H1 (cell line): ENCODE data around the gene BICD1. TPM values are rescaled to one million over a fixed set of nuclear protein-coding genes. Genes with fewer than 3 reads are reported as not detected.

Source experiments
- CTCF ChIA-PET: fragments of 300-600 bp; sonication (Branson Sonifier 250); formaldehyde crosslinking; loops from one replicate; lab custom pipeline; 2021; ENCODE audit not compliant: partially characterized antibody; lab: Charles Lee
- POLR2A ChIA-PET: fragments of 300-600 bp; sonication (Branson Sonifier 250); formaldehyde crosslinking; loops from one replicate; lab custom pipeline; 2021; ENCODE audit warnings: inconsistent platforms; ENCODE audit not compliant: partially characterized antibody; lab: Charles Lee
- DNase-seq, 2 experiments: peaks; one replicate each; pipeline versions ENCODE4 v3.0.0 to v3.0.0-alpha.2; 2010 to 2022; ENCODE audit warnings: low spot score in 2 of 2, low read depth in 1 of 2, mixed read lengths in 1 of 2
- FAIRE-seq: peaks from 2 replicates; lab custom pipeline; 2011; peaks lifted over from hg19 to GRCh38; lab: Jason Lieb, UNC
- H2AFZ ChIP-seq: 2 replicates; pipeline ENCODE4 v1.8.1; 2012; ENCODE audit warnings: low read length, inconsistent platforms
- H2AK5ac ChIP-seq: 2 replicates; pipeline ENCODE4 v1.6.1; 2013; ENCODE audit warnings: low read depth, low read length
- H2BK120ac ChIP-seq: replicated peaks from 2 replicates; pipeline ENCODE3; 2013; ENCODE audit warnings: low read depth, low read length, inconsistent platforms
- H2BK12ac ChIP-seq: 2 replicates; pipeline ENCODE4 v1.6.1; 2013; ENCODE audit warnings: low read depth, low read length
- H2BK15ac ChIP-seq: 2 replicates; pipeline ENCODE4 v1.6.1; 2013; ENCODE audit warnings: low read length
- H2BK20ac ChIP-seq: 2 replicates; pipeline ENCODE4 v1.6.1; 2013; ENCODE audit warnings: low read length
- H2BK5ac ChIP-seq: 2 replicates; pipeline ENCODE4 v1.6.1; 2013; ENCODE audit warnings: low read depth, low read length
- H3K14ac ChIP-seq: 2 replicates; pipeline ENCODE4 v1.6.1; 2013; ENCODE audit warnings: inconsistent platforms; ENCODE audit not compliant: insufficient read length
- H3K18ac ChIP-seq: 2 replicates; pipeline ENCODE4 v1.6.1; 2013; ENCODE audit warnings: low read length; ENCODE audit errors: extremely low read depth
- H3K23ac ChIP-seq: 2 replicates; pipeline ENCODE4 v1.6.1; 2013; ENCODE audit warnings: inconsistent platforms; ENCODE audit not compliant: insufficient read length
- H3K23me2 ChIP-seq: 2 replicates; pipeline ENCODE4 v1.6.1; 2013; ENCODE audit warnings: low read depth, low read length
- H3K27ac ChIP-seq: 2 replicates; pipeline ENCODE4 v1.6.1; 2011; ENCODE audit warnings: low read depth, low read length, inconsistent platforms
- H3K27me3 ChIP-seq, 4 experiments: replicated peaks in 1 of 4; 1 replicate in 1 of 4; 2 replicates in 3 of 4; pipeline versions ENCODE4 v1.6.1 to v1.8.1; 2011 to 2013; ENCODE audit warnings: low read length in 3 of 4, mild to moderate bottlenecking in 3 of 4, inconsistent platforms in 2 of 4, mixed read lengths in 2 of 4, moderate library complexity in 1 of 4; ENCODE audit not compliant: control insufficient read depth in 3 of 4, insufficient read depth in 3 of 4; ENCODE audit errors: extremely low read depth in 1 of 4
- H3K36me3 ChIP-seq, 4 experiments: 2 replicates each; pipeline versions ENCODE4 v1.6.1 to v1.8.1; 2011 to 2013; ENCODE audit warnings: mild to moderate bottlenecking in 4 of 4, low read length in 3 of 4, moderate library complexity in 2 of 4, control low read depth in 1 of 4, inconsistent platforms in 1 of 4; ENCODE audit not compliant: insufficient read depth in 4 of 4, control insufficient read depth in 2 of 4
- H3K4ac ChIP-seq: replicated peaks from 2 replicates; pipeline ENCODE3; 2013; ENCODE audit warnings: low read length, low read depth, mixed read lengths, inconsistent platforms; ENCODE audit not compliant: insufficient read length
- H3K4me1 ChIP-seq, 4 experiments: replicated peaks in 1 of 4; 1 replicate in 1 of 4; 2 replicates in 3 of 4; pipeline versions ENCODE4 v1.6.1 to v1.8.1; 2011 to 2013; ENCODE audit warnings: low read length in 3 of 4, inconsistent platforms in 2 of 4, mixed read lengths in 1 of 4; ENCODE audit not compliant: insufficient read depth in 4 of 4, control insufficient read depth in 3 of 4
- H3K4me2 ChIP-seq, 2 experiments: 2 replicates each; pipeline versions ENCODE4 v1.6.1 to v1.8.1; 2011 to 2013; ENCODE audit warnings: low read depth in 2 of 2, low read length in 2 of 2, control low read depth in 1 of 2, inconsistent platforms in 1 of 2, mild to moderate bottlenecking in 1 of 2; ENCODE audit not compliant: insufficient read depth in 1 of 2
- H3K4me3 ChIP-seq, 4 experiments: fragments of 200-600, 300-600 bp in 1 of 4; sonication (generic), shearing (Covaris generic), sonication (Bioruptor Twin) in 1 of 4; 2 replicates each; pipeline versions ENCODE4 v1.5.1 to v1.8.1; 2011 to 2016; ENCODE audit warnings: low read length in 4 of 4, low read depth in 3 of 4, control low read depth in 2 of 4, inconsistent platforms in 2 of 4, mild to moderate bottlenecking in 2 of 4, mixed read lengths in 1 of 4, moderate library complexity in 1 of 4; ENCODE audit not compliant: insufficient read depth in 2 of 4; ENCODE audit errors: extremely low read depth in 1 of 4
- H3K56ac ChIP-seq: replicated peaks from 2 replicates; pipeline ENCODE3; 2013; ENCODE audit warnings: low read depth, mild to moderate bottlenecking, mixed read lengths, low read length, inconsistent platforms; ENCODE audit not compliant: insufficient read length
- H3K79me1 ChIP-seq: 2 replicates; pipeline ENCODE4 v1.6.1; 2013; ENCODE audit warnings: low read depth, low read length, control low read depth
- H3K79me2 ChIP-seq, 2 experiments: 2 replicates each; pipeline versions ENCODE4 v1.6.1 to v1.8.1; 2012 to 2013; ENCODE audit warnings: low read length in 2 of 2, mild to moderate bottlenecking in 2 of 2, inconsistent platforms in 1 of 2; ENCODE audit not compliant: insufficient read depth in 2 of 2, control insufficient read depth in 1 of 2
- H3K9ac ChIP-seq, 4 experiments: replicated peaks in 1 of 4; 1 replicate in 1 of 4; 2 replicates in 3 of 4; pipeline versions ENCODE4 v1.6.1 to v1.8.1; 2011 to 2013; ENCODE audit warnings: low read depth in 3 of 4, low read length in 3 of 4, control low read depth in 2 of 4, mild to moderate bottlenecking in 2 of 4, moderate library complexity in 2 of 4, inconsistent platforms in 1 of 4; ENCODE audit errors: extremely low read depth in 1 of 4
- H3K9me3 ChIP-seq, 2 experiments: 2 replicates each; pipeline versions ENCODE4 v1.6.1 to v1.8.1; 2012 to 2013; ENCODE audit warnings: mild to moderate bottlenecking in 2 of 2, moderate library complexity in 2 of 2, control low read depth in 1 of 2, inconsistent platforms in 1 of 2, low read depth in 1 of 2, low read length in 1 of 2, mixed read lengths in 1 of 2; ENCODE audit not compliant: insufficient read depth in 2 of 2
- H4K20me1 ChIP-seq, 2 experiments: replicated peaks in 1 of 2; 2 replicates each; pipeline versions ENCODE3 to v1.8.1; 2011 to 2013; ENCODE audit warnings: inconsistent platforms in 2 of 2, low read length in 2 of 2, mild to moderate bottlenecking in 1 of 2; ENCODE audit not compliant: insufficient read depth in 2 of 2, control insufficient read depth in 1 of 2
- H4K5ac ChIP-seq: 2 replicates; pipeline ENCODE4 v1.6.1; 2013; ENCODE audit warnings: low read length, low read depth, mixed read lengths, inconsistent platforms; ENCODE audit not compliant: insufficient read length
- H4K8ac ChIP-seq: 2 replicates; pipeline ENCODE4 v1.8.0; 2013; ENCODE audit warnings: mild to moderate bottlenecking, moderate library complexity, low read length, inconsistent platforms; ENCODE audit not compliant: insufficient read depth; ENCODE audit errors: extremely low read depth
- H4K91ac ChIP-seq: replicated peaks from 2 replicates; pipeline ENCODE3; 2013; ENCODE audit warnings: low read length, mixed read lengths, inconsistent platforms; ENCODE audit not compliant: insufficient read length
- ASH2L ChIP-seq: fragments of 200-600, 300-600 bp; sonication (generic); IDR thresholded peaks from one replicate; pipeline ENCODE4 v1.7.1; 2017; ENCODE audit warnings: low read length
- CREB1 ChIP-seq: IDR thresholded peaks from 2 replicates; pipeline ENCODE4 v1.6.1; 2012; ENCODE audit warnings: inconsistent platforms
- EGR1 ChIP-seq: IDR thresholded peaks from 2 replicates; pipeline ENCODE4 v1.6.1; 2011; ENCODE audit warnings: low read depth, low read length, borderline replicate concordance
- GTF2F1 ChIP-seq: IDR thresholded peaks from 2 replicates; pipeline ENCODE4 v1.6.1; 2012; ENCODE audit warnings: low read depth, low read length, improper control_type of control experiment, borderline replicate concordance
- JUND ChIP-seq: IDR thresholded peaks from 2 replicates; pipeline ENCODE4 v1.6.1; 2011; ENCODE audit warnings: mild to moderate bottlenecking, improper control_type of control experiment, low read length
- KDM5A ChIP-seq: fragments of 200-600 bp; IDR thresholded peaks from 2 replicates; pipeline ENCODE4 v1.7.1; 2012; ENCODE audit warnings: mild to moderate bottlenecking, low read length, inconsistent platforms, mixed read lengths
- NRF1 ChIP-seq: IDR thresholded peaks from 2 replicates; pipeline ENCODE4 v1.6.1; 2011; ENCODE audit warnings: mild to moderate bottlenecking, low read depth, low read length, improper control_type of control experiment
- RAD21 ChIP-seq, 2 experiments: IDR thresholded peaks in 1 of 2; conservative IDR thresholded peaks in 1 of 2; 2 replicates each; pipeline ENCODE4 v1.6.1; 2011; ENCODE audit warnings: low read depth in 2 of 2, low read length in 2 of 2, improper control_type of control experiment in 1 of 2, inconsistent platforms in 1 of 2, mild to moderate bottlenecking in 1 of 2, moderate library complexity in 1 of 2
- RXRA ChIP-seq: IDR thresholded peaks from 2 replicates; pipeline ENCODE4 v1.6.1; 2011; ENCODE audit warnings: low read depth, mild to moderate bottlenecking, low read length, moderate library complexity; ENCODE audit not compliant: insufficient read depth
- SIN3A ChIP-seq, 2 experiments: IDR thresholded peaks in 1 of 2; conservative IDR thresholded peaks in 1 of 2; 2 replicates each; pipeline ENCODE4 v1.6.1; 2011 to 2012; ENCODE audit warnings: low read length in 2 of 2, improper control_type of control experiment in 1 of 2, low read depth in 1 of 2, mild to moderate bottlenecking in 1 of 2
- SP2 ChIP-seq: IDR thresholded peaks from 2 replicates; pipeline ENCODE4 v1.6.1; 2012; ENCODE audit warnings: mild to moderate bottlenecking, low read length, inconsistent platforms
- TAF1 ChIP-seq: IDR thresholded peaks from 2 replicates; pipeline ENCODE4 v1.6.1; 2011; ENCODE audit warnings: mild to moderate bottlenecking, low read depth, low read length
- TBP ChIP-seq: IDR thresholded peaks from 2 replicates; pipeline ENCODE4 v1.6.1; 2011; ENCODE audit warnings: low read depth, low read length, improper control_type of control experiment
- TEAD4 ChIP-seq: IDR thresholded peaks from 2 replicates; pipeline ENCODE4 v1.6.1; 2012; ENCODE audit warnings: low read depth, low read length, inconsistent platforms, mixed read lengths
- WGBS, 2 experiments: shearing (Covaris generic) in 1 of 2; methylation state at CpG; one replicate each; pipeline versions ENCODE4 v1.1.6 to v1.1.7; 2013 to 2015; ENCODE audit warnings: low lambda C conversion rate in 2 of 2, mixed read lengths in 2 of 2, inconsistent platforms in 1 of 2, low coverage in 1 of 2, missing lambda C conversion rate in 1 of 2; ENCODE audit not compliant: insufficient replicate concordance in 2 of 2, insufficient coverage in 1 of 2, insufficient read length in 1 of 2; ENCODE audit errors: extremely low coverage in 1 of 2, missing lambda C conversion rate in 1 of 2; 5-methylcytosine and 5-hydroxymethylcytosine counted together
- polyA plus RNA-seq, 7 experiments: library from polyadenylated mRNA; depleted of rRNA in 3 of 7; stranded (reverse) in 5 of 7; unstranded in 2 of 7; fragments of >200 nt in 5 of 7; fragments of 200-250 nt in 2 of 7; gene quantifications; 1 replicate in 5 of 7; 2 replicates in 1 of 7; 4 replicates in 1 of 7; pipeline versions ENCODE4 v1.2.1 to v1.2.3, GENCODE V29; 2011 to 2013; ENCODE audit warnings: missing spikeins in 2 of 7, mixed read lengths in 2 of 7
- total RNA-seq: library from RNA; stranded (reverse); fragmentation: NEBNext Ultra II Directional; extraction: Animal tissue kit (Norgen Biotek cat#: 25700); gene quantifications from 2 replicates; pipeline ENCODE4 v1.2.1, GENCODE V29; 2021

BICD1 gene
- total and polyA plus RNA-seq, 2 of the 8 experiments (the other 6 are each of a cell fraction or from before 2014, with no cell fraction given) = 34.1 to 58.4 TPM

GRCh38 chr12:32117316-32117715, 10.7 kb downstream of the BICD1 start:
- no peak overlapping the region for H3K56ac ChIP-seq
- FAIRE-seq = no peak
- no peak overlapping the region for H3K14ac ChIP-seq
- no peak overlapping the region for H2BK120ac ChIP-seq
- peaks cover 0 to 20% (median 0%) of the 10 kb centered on the region in 4 experiments; a peak in 2 of 8 replicates for H3K36me3 ChIP-seq
- no peak overlapping the region for H3K4me2 ChIP-seq
- H2BK12ac ChIP-seq = no peak overlapping the region
- ChIA-PET CTCF (interaction anchor here (1.0 kb wide), 1 partner anchor 190 kb away, joined by 3 read pairs; no protein-coding TSS in a partner anchor), POLR2A (interaction anchor here (0.6 to 2.9 kb wide), 6 partner anchors 11 to 174 kb away, joined by 3 to 19 read pairs (median 4); partner anchors contain the start of gene BICD1)
- peaks cover 5 to 77% of the 10 kb centered on the region in 2 experiments; a peak in 3 of 4 replicates for H3K79me2 ChIP-seq
- H3K27me3 ChIP-seq = no peaks in the 10 kb centered on the region
- no peak overlapping the region for H2BK20ac ChIP-seq
- no peak overlapping the region for H2AFZ ChIP-seq
- H3K4me1 ChIP-seq = peaks cover 6 to 17% (median 10%) of the 10 kb centered on the region in 4 experiments
- no peak for DNase-seq
- WGBS, 2 experiments = 100% methylated on average over 3 of the region's 3 CpGs; no CpG with 5 or more reads in 1 of the 2 experiments
- no peak overlapping the region for H3K4ac ChIP-seq
- H3K27ac ChIP-seq = no peak overlapping the region
- H4K91ac ChIP-seq = no peak overlapping the region
- H3K9me3 ChIP-seq = no peaks in the 10 kb centered on the region
- H3K4me3 ChIP-seq = no peak overlapping the region
- H3K9ac ChIP-seq = no peak overlapping the region
- H3K79me1 ChIP-seq = no peaks in the 10 kb centered on the region; the same call in 1 of the 2 replicates
- no peak overlapping the region for H2BK5ac ChIP-seq
- H4K8ac ChIP-seq = no peak overlapping the region
- H3K23me2 ChIP-seq = no peaks in the 10 kb centered on the region
- H2AK5ac ChIP-seq = no peak overlapping the region
- H3K23ac ChIP-seq = no peak overlapping the region
- no peak overlapping the region for H4K5ac ChIP-seq
- no peak for TF ChIP-seq KDM5A
- no peak for TF ChIP-seq TBP
- no peak for TF ChIP-seq EGR1
- no peak for TF ChIP-seq RAD21 (IDR thresholded peaks at IDR 0.05 in 1 of 2, conservative IDR thresholded peaks at IDR 0.05 in 1 of 2; ENCODE audit: low read depth in 2 of 2, low read length in 2 of 2)
- no peak for TF ChIP-seq TAF1
- no peak for TF ChIP-seq RXRA
- no peak for TF ChIP-seq CREB1
- no peak for TF ChIP-seq NRF1
- no peak for TF ChIP-seq SIN3A (conservative IDR thresholded peaks at IDR 0.05 in 1 of 2, IDR thresholded peaks at IDR 0.05 in 1 of 2; ENCODE audit: low read depth in 1 of 2, low read length in 2 of 2)
- no peak for TF ChIP-seq ASH2L
- no peak for TF ChIP-seq JUND
- no peak for TF ChIP-seq GTF2F1
- TF ChIP-seq TEAD4 = no peak
- TF ChIP-seq SP2 = no peak
- no peak overlapping the region for H3K18ac ChIP-seq
- H2BK15ac ChIP-seq = no peak overlapping the region
- H4K20me1 ChIP-seq = no peaks in the 10 kb centered on the region
